HG02884 (cell line): ENCODE data around the gene LCN12.
"Not testable (repeated sequence)": the region's sequence is repeated elsewhere in the genome, so short reads cannot be mapped to it uniquely, and the experiment has no call there.

Source experiments
- ATAC-seq: cut with Tn5 transposase; IDR thresholded peaks from one replicate; pipeline ENCODE4 v1.9.1; 2021; ENCODE audit warnings: mild to moderate bottlenecking, moderate library complexity; ENCODE audit not compliant: unreplicated experiment

The LCN12 gene

DNA sequence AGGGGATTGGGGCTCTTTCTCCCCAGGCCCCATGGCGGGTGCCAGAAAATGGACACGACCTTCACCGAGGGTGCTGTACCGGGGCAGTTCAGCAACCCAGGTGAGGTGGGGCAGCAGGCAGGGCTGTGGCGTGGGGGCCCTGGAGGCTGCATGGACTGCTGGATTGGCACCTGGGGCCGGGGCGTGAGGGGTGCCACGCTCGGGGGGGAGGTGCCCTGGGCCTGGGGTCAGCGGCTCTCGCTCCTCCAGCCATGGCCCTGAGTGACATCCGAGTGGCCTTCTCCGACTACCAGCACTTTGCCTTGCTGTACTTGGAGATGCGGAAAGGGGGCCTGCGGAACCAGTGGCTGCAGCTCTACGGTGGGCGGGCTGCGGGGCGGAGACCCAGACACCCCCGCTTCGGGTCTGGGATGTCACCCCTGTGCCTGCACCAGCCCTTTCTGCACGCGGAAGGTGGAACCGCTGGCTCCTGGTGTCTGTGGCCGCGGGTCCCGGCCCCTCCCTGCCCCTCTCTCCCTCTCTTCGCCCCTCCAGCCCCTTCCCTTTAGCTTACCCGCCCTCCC, 32.5 kb downstream of the LCN12 start:
- no peak for ATAC-seq

DNA sequence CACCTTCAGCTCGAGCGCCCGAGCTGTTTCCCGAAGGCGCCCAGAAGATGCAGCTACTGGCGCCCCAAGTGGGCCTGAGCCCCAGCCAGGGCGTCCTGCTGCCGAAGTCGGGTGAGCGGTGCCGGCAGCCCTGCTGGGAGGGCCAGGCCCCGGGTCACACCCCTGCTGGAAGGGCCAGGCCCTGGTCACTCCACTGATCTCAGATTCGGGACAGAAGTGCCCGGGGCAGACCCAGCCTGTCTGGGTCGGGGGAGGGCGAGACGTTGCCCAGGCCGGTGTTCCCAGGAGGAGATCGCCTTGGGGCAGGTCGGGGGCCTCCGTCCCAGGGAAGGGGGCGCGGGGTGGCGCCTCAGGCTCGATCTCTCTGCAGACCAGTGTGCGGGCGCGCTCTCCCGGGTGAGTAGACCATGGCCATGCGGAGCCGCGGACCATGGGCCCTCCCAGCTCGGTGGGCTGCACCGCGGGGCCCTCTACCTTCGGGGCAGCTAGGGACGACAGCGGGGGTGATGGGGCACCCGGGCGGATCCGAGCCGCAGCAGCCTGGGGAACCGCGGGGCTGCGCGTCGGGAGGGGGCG, 33.0 kb downstream of the LCN12 start:
- ATAC-seq: no peak

- ATAC-seq: no peak
Observed at GRCh38 chr9:136985853-136986252, 33.8 kb downstream of the LCN12 start.

DNA sequence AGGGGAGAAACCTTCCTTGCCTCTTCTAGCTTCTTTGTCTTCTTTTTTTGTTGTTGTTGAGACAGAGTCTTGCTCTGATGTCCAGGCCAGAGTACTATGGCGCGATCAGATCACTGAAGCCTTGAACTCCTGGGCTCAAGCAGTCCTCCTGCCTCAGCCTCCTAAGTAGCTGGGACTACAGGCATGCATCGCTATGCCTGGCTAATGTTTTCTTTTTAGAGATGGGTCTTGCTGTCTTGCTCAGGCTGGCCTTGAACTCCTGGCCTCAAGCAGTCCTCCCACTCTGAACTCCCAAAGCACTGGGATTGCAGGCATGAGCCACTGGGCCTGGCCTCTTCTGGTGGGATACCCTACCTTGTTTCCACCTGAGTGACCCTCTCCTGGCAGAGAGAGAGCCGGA, 36.8 kb downstream of the LCN12 start:
- ATAC-seq: no peak

DNA sequence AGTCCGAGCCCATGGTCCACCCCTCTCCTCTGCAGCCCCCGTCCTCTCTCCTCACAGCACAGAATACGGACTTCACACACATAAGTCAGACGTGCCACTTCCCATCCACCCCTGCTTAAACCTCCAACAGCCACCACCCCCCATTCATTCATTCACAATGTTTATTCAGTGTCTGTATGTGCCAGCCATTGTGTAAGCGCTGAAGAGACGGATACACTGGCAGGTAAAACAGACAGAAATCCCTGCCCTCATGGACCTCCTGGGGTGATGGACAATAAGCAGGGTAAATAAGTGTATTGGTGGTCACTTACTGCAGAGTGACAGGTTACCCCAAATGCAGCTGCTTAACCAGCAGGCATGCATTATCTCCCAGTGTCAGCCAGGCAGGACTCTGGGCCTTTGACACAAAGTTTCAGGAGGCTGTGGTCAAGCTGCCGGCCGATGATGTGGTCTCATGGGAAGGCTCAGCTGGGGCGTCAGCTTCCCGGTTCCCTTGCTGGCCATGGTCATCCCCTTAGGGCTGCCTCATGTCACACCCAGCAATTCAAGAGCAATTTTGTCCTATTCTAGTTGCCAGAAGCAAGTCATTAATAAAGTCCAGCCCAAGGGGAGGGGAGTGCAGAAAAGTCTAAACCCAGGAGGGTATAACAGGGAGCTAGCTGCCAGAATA, 38.3 kb downstream of the LCN12 start:
- ATAC-seq: no peak

GRCh38 chr9:136991993-136992818, 40.1 kb downstream of the LCN12 start, which contains the start of gene PAXX:
Gene PAXX, plus strand, starts transcription at chr9:136992422. Its CDS starts 22 bp downstream, at chr9:136992444.
- peak; percentile 65 for ATAC-seq

DNA sequence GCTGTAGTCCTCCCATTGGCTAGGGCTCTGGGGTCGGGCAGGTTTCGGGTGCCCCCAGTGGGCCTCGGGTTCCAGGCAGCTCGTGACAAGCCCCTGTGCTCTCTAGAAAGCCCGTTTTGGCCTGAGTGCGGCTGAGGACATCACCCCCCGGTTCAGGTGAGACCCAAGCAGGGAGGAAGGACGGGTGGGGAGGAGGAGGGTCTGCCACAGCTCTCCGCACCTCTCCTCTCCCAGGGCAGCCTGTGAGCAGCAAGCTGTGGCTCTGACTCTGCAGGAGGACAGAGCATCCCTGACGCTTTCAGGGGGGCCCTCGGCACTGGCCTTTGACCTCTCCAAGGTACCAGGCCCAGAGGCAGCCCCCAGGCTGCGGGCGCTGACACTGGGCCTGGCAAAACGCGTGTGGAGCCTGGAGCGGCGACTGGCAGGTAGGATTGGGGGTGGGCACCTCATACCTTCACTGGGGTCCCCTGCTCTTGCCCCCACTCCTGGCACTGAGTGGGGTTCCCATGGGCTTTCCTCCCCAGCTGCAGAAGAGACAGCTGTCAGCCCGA, 40.8 kb downstream of the LCN12 start:
- no peak for ATAC-seq

DNA sequence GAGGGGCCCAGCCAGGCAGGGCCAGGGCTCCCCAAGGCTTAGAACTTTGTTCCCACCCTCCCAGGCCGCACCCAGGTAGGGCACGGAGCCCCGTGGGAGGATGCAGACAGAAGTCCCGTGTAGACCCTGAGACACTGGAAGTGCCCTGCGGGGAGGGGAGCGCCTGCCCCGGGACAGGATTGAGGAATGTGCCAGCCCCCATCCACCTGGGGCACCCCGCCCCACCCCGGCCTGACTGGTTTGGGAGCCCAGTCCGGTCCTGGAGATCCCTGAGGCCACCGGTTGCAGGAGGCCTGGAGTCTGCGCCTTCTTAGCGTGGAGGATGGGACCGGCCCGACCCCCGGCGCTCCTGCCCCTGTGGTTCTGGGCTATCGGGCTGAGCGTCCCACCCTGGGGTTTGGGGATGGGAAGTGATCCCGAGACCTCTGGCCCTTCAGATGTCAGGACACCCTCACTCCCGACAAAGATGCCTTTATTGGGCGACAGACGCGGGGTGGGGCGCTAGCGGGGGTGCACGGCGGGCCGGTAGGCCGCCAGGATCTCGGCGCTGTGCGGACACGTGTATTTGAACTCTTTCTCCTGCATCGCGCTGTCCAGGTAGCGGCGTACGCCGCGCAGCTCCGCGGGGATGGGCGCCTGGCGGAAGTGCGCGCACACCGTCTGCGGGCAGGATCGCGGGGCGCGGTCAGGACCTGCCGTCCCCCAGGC, 42.3 kb downstream of the LCN12 start:
- no peak for ATAC-seq

- no peak for ATAC-seq
Observed at GRCh38 chr9:136994888-136995230, 42.8 kb downstream of the LCN12 start.

GRCh38 chr9:136995362-136995761, 43.3 kb downstream of the LCN12 start:
- no peak for ATAC-seq

DNA sequence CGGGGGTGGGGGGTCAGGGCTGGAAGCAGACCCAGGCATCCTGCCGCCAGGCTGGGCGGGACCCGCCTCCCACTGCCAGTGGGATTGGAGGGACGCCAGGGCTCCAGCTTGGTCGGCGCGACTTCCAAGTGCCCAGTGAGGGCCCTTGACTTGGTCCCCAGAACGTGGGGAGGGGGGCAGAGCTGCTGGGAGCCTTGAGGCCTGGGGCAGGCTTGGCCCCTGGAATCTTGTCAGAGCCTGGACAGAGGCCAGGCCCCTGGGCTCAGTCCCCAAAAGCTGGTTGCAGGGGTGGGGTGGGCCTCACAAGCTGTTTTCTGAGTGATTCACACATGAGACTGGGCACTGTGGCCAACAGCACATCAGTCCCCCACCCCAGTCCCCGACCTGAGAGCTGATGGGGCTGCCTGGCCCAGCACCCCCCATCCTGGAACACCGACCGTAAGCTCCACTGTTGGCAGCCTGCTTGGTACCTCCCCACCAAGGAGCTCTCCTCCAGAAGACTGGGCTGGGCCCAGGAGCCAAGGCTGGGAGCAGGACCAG, 43.8 kb downstream of the LCN12 start:
- no peak for ATAC-seq

- ATAC-seq: no peak
Observed at GRCh38 chr9:136996361-136997292, 44.6 kb downstream of the LCN12 start, which contains the start of gene CLIC3. Gene CLIC3, minus strand, starts transcription at chr9:136996568. Its CDS starts 25 bp downstream, at chr9:136996543.

GRCh38 chr9:136997371-136997770, 45.3 kb downstream of the LCN12 start:
- ATAC-seq: no peak

DNA sequence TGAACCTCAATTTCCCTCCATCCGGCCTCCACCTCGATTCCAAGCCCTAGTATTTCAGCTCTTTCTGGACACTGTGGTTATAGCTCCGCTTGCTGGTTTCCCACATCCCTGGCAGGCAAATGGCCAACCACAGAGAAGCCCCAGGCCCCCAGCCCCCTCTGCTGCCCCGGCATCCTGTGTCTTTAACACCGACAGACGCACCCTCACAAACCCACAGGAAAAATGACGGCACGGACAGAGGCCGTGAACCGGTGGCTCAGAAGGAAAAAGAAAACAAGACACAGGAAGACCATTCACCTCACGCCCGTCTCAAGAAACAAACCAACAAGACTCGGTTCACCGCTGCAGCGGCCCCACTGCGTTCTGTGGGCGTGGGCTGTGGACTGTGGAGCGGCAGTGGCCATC, 45.8 kb downstream of the LCN12 start:
- no peak for ATAC-seq

DNA sequence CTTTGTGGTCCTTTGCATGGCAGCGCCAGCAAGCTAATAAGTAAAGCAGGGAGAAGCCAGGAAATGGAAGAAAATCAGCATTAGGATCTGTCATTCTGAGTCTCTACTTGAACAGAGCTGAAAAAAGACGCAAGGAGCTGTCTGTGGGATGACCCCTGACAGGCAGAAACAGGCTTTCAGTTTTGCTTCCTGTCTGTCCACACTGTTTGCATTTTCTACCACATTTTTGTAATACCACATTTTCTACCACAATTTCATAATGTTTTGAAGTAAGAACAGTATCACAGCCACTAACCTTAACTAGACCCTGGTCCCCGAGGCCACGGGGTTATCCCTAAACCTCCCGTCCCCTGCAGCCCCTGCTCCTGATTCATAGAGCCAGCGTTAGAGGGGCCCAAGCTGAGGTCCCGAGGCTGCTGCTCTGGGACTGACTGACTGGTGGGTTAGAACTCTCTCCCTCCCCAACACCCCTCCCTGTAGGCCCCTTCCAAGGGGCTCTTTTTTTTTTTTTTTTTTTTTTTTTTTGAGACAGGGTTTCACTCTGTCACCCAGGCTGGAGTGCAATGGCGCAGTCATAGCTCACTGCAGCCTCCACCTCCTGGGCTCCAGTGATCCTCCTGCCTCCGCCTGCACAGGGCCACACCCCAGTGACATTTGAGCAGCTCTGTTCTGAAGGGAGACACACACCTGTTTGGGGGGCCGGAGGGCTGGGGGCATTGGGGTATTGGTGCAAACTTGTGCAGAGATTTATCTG, 48.3 kb downstream of the LCN12 start:
- peak; percentile 71 for ATAC-seq

DNA sequence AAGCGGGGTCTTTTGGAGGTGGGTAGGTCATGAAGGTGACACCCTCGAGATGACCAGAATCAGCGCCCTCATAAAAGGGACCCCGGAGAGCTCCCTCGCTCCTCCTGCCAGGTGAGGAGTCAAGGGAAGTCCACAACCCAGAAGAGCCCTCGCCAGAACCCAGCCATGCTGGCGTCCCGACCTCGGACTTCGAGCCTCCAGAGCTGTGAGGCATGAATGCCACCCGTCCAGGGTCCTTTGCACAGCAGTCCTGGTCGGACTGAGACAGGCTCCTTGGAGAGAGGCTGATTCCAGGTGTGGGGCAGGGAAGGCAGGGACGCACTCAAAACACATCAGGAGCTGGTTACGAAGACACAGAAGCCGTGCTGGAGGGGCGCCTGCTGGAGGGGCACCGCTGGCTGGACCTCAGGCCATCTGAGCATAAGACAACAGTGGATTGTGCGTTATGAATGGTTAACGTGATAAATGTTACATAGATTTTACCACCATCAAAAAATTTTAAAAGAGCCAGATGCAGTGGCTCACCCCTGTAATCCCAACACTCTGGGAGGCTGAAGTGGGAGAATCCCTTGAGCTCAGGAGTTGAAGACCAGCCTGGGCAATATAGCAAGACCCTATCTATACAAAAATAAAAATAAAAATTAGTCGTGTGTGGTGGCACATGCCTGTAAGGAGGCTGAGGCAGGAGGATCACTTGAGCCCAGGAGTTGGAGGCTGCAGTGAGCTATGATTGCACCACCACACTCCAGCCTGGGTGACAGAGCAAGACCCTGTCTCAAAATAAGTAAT, 50.0 kb downstream of the LCN12 start:
- no peak for ATAC-seq

DNA sequence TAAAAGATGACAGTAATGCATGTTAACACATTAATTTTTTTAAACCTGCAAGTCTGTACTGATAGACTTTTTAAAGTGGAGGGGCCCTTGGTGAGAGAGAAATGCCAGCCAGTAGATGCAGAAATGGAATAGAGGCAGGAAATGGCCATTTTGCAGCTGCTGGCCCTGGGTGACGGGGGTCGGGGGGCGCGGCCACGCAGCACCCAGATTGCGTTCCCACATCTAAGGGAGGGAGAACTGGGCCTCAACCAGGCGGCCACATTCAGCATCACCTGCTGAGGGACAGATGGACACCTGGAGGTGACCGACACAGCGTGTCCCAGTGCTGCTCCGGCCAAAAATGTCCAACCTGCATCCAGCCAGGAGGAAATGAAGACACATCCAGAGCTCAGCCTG, 50.6 kb downstream of the LCN12 start:
- ATAC-seq: no peak

GRCh38 chr9:137004285-137004684, 52.2 kb downstream of the LCN12 start:
- not testable (repeated sequence) for ATAC-seq
